HG02571 (cell line): ENCODE data around the gene ABI2.
"Not testable (repeated sequence)": the region's sequence is repeated elsewhere in the genome, so short reads cannot be mapped to it uniquely, and the experiment has no call there.

ENCODE experiments used
- ATAC-seq: cut with Tn5 transposase; IDR thresholded peaks from one replicate; pipeline ENCODE4 v1.9.1; 2021; ENCODE audit warnings: mild to moderate bottlenecking, moderate library complexity; ENCODE audit not compliant: unreplicated experiment

The ABI2 gene

GRCh38 chr2:203327901-203328759 is at the start of gene ABI2:
Gene ABI2, plus strand, starts transcription at chr2:203328394. Its CDS starts 121 bp downstream, at chr2:203328515.
- ATAC-seq, result peak; percentile 71

GRCh38 chr2:203279288-203279687 is 48.9 kb upstream of the ABI2 start:
- ATAC-seq, result no peak

- no peak for ATAC-seq
Measured at GRCh38 chr2:203280428-203281064, 47.6 kb upstream of the ABI2 start.

GRCh38 chr2:203282101-203282500 is 46.1 kb upstream of the ABI2 start:
- ATAC-seq, result no peak

- no peak for ATAC-seq
Measured at GRCh38 chr2:203286532-203286931, 41.7 kb upstream of the ABI2 start.

DNA sequence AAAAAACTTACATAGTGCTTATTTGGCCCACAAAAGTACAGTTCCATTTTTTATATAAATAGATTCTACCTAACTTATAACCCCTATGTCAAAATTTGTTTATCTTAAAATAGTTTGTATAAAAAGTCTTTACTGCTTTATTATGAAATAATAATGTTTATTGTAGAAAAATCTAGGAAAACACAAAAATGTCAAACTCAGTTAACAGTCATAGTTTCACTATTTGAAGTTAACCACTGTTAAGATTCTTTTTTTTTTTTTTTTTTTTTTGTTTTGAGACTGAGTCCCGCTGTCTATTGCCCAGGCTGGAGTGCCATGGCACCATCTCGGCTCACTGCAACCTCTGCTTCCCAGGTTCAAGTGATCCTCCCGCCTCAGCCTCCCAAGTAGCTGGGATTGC is 26.5 kb upstream of the ABI2 start:
- ATAC-seq, result no peak

DNA sequence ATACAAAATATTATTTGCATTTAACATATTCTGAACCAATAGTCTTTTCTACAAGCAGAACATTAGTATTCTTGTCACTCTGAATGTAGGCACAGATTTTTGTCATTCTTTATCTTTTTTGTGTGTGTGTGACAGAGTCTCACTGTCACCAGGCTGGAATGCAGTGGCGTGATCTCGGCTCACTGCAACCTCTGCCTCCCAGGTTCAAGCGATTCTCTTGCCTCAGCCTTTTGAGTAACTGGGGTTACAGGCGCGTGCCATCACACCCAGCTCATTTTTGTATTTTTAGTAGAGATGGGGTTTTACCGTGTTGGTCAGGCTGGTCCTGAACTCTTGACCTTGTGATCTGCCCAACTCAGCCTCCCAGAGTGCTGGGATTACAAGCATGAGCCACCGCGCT is 25.6 kb upstream of the ABI2 start:
- ATAC-seq, result not testable (repeated sequence)

DNA sequence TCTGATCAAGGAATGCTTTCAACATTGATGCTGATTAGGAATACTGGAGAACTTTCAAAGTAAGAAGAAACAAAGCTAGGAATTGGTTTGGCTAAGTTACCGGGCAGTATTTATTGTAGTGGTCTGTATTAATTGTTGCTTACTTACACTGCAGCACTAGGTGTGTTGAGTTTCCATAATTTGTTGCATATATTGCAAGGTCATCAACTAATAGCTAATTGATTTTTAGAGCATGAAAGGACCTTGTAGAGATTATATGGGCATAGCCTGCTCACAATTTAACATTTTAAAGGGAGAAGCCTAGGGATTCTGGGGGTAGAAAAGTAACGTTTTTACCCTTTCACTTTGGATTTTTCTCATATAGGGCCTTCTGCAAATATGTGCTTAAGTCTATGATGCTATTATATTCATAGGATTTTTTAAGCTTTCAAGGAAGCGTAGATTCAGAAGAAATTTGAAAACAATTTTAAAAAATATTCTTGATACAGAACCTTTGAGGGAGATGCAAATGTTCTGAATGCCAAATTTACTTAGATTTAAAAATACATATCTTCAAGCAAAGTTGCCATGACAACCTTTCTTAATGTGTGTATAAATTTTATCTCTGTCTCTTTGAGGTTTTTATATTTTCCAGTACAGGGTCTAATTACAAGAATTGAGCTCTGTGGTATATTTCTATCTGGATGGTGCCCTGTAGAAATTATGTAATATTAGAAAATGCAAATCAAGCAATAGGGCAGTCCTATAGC is 17.3 kb upstream of the ABI2 start:
- no peak for ATAC-seq

DNA sequence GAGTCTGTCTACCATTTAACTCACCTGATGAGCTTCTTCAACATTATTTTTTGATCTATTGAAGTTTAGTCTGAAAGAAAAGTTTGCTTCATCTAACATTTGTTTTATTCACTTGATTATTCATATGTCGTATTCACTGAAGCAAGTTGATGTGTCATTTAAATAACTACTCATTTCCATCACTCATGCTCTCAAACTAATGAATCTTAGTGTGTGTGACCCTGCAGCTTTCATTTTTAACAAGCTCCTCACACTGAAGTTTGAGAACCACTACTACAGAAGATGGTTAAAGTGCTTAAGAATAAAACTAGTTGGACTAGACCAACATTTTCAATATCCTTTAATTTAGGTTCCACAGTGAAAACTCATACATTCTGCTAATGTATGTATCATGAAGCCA is 1.8 kb upstream of the ABI2 start:
- ATAC-seq, result no peak

GRCh38 chr2:203327582-203327900 is 653 bp upstream of the ABI2 start:
- no peak for ATAC-seq

- peak; percentile 58 for ATAC-seq
Measured at GRCh38 chr2:203328760-203329540, 756 bp downstream of the ABI2 start.

- no peak for ATAC-seq
Measured at GRCh38 chr2:203330434-203330833, 2.2 kb downstream of the ABI2 start.

DNA sequence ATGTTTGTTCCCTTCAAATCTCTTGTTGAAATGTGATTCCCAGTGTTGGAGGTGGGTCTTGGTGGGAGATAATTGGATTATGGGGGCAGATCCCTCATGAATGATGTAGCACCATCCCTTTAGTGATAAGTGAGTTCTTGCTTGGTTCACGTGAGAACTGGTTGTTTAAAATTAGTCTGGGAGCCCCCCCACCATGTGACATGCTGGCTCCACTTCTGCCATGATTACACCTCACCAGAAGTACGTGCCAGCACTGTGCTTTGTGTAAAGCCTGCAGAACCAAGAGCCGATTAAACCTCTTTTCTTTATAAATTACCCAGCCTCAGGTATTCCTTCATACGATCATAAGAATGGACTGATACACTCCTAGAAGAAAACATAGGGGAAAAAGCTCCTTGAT is 10.1 kb downstream of the ABI2 start:
- ATAC-seq, result no peak

DNA sequence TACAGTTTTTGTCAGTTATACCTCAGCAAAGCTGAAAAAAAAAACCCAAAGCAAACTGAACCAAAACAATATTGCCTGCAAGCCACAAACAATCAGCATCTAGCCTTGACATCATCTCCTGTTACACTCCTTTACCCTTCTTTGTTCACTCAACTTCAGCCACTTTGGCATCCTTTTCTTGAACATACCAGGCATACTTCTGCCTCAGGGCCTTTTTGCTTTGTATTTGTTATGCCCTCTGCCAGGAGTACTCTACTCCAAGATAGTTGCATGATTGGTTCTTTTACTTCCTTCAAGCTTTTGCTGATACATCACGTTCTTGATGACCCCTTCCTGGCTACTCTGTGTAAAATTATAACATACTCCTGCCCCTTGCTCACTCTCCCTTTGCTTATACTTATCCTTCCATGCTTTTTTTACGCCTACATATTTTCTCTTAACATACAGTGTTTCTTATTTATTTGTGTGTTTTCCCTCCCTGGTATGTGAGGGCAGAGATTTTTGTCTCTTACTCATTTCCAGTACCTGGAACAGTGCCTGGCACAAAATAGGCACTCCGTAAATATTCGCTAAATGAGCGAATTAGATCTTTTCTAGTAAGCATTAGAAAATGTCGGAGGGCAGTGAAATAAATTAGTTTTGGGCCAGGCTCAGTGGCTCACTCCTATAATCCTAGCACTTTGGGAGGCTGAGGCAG is 12.7 kb downstream of the ABI2 start:
- ATAC-seq, result no peak

DNA sequence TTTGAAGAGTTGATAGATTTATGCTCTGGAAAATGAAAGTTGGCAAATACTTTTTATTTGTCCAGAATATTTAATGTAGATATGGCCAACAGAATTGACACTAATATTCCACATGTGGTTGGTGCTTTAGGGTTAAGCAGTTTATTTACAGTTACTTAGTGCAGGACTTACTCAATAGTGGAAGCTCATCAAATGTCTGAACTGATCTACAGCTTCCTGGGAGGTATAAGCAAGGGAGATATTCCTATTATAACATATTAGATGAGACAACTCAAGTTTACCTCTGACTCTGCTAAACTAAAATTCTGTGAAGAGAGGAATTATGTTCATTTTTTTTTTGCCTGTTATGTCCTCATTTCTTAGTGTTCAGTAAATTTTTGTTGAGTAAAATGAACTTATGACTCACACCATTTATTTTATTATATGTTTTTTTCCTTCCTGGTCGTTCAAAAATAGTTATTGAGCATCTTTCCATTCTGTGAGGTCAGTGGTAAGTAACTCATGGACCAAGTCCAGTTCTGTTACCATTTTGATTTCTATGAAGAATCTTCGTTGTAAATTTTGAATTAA is 13.6 kb downstream of the ABI2 start:
- ATAC-seq, result no peak

DNA sequence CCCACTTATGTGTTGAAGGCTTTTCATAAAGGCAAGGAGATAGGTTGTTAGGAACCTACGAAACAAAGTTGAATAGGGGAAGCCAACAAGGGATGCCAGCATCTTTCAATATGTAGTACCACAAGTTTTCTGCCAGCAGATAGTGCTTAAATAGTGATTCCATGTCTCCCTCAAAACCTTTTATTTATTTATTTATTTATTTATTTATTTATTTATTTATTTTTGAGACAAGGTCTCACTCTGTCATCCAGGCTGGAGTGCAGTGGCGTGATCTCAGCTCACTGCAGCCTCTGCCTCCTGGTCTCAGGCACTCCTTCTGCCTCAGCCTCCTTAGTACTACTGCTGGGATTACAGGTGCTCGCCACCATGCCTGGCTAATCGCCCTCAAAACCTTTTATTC is 14.2 kb downstream of the ABI2 start:
- ATAC-seq, result not testable (repeated sequence)

- no peak for ATAC-seq
Measured at GRCh38 chr2:203344667-203345066, 16.5 kb downstream of the ABI2 start.

DNA sequence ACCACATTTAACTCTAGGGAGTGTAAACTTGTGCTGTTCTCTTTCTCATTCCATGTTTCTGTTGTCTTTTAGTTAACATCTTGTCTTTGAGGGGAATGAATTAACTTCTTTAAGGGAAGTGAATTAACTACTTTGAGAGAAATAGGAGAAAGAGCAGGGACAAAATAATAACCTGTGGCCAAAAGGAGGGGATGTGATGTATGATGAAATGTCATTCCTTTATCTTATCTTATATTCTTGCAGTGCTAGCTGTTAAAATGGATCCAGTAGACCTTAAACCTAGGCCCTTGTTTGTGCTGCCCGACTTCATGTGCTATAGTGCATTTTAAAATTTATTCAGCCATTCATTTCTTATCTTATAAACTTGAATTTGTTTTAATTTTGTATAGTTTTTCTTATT is 18.4 kb downstream of the ABI2 start:
- ATAC-seq, result no peak

GRCh38 chr2:203347375-203347774 is 19.2 kb downstream of the ABI2 start:
- no peak for ATAC-seq

DNA sequence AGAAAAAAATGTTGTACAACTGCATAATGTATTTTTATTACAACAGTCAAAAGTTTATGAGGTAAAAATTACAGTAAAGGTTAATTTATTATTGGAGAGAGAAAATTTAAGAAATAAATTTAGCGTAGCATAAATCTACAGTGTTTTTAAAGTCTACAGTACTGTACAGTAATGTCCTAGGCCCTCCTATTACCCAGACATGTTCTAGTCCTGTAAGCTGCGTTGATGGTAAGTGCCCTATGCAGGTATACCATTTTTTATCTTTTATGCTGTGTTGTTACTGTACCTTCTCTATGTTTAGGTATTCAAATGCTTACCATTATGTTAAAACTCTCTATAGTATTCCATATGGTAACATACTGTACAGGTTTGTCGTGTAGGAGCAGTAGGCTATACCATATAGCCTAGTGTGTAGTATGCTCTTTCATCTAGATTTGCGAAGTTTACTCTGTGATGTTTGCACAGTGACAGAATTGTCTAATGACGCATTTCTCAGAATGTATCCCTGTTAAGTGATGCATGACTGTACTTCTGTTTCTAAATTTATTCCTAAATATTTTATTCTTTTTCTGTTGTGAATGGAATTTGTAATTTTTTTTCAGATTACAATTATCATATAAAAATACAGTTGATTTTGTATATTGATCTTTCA is 24.5 kb downstream of the ABI2 start:
- ATAC-seq, result no peak
